Measurements from ENCODE around the gene LINGO3.

GRCh38 chr19:2330255-2330631 is 22.3 kb upstream of the LINGO3 start:
- TF ChIP-seq POLR2A (IDR thresholded peaks at IDR 0.05; ENCODE audit: low read depth, low read length) (no peak), POLR2AphosphoS5 (IDR thresholded peaks at IDR 0.05; ENCODE audit: low read depth, low read length) (no peak), TAF1 (IDR thresholded peaks at IDR 0.05; ENCODE audit: borderline replicate concordance, low read depth, low read length) (no peak)

Data from GM12892 (cell line).